GM23248 (cell line): ENCODE results near the gene CFAP299.

ENCODE experiments used
- EZH2 ChIP-seq: fragments of 200-600 bp; sonication (generic); IDR thresholded peaks from 2 replicates; pipeline ENCODE4 v1.6.1; 2018; ENCODE audit warnings: antibody characterized with exemption, mild to moderate bottlenecking; ENCODE audit not compliant: insufficient read depth, poor library complexity, severe bottlenecking
- EZH2phosphoT487 ChIP-seq: fragments of 200-600 bp; sonication (generic); IDR thresholded peaks from 2 replicates; pipeline ENCODE4 v1.6.1; 2018; ENCODE audit warnings: antibody characterized with exemption, moderate library complexity, mild to moderate bottlenecking, low read depth; ENCODE audit not compliant: insufficient read depth

DNA sequence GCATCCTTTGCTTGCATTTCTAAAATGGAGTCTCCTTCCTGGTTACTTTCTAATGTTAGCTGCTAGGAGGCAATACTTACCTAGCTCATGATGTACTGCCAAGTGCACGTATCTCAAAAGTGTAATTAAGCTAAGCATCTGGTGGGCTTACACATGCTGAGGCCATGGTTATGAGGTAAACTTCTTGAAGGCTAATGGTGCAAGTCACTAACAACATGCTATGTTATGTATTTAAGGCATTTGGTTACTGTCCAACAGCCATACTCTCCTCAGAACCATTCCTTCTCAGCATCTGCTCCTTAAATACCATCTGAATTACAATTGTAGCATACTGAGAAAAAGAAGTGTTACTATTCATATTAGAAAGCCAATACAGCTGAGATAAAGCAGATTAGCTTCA lies 376.4 kb downstream of the CFAP299 start:
- TF ChIP-seq EZH2phosphoT487 (no peak), EZH2 (no peak)
